ENCODE results near the gene ACTG1. TPM values are rescaled to one million over a fixed set of nuclear protein-coding genes. Genes with fewer than 3 reads are reported as not detected.
"Not testable (repeated sequence)": the region's sequence is repeated elsewhere in the genome, so short reads cannot be mapped to it uniquely, and the experiment has no call there.

The ACTG1 gene
- total RNA-seq, 1 donor from 2014 or later: 4,184 TPM

- DNase-seq (ENCODE audit: low spot score): no peak
- Mint-ChIP-seq H3K27me3 (ENCODE audit: unreplicated experiment) (peaks cover 7% of the 10 kb centered on the region), H3K27ac (ENCODE audit: unreplicated experiment) (no peak overlapping the region), H3K4me1 (ENCODE audit: unreplicated experiment) (no peaks in the 10 kb centered on the region), H3K4me3 (ENCODE audit: unreplicated experiment) (no peak overlapping the region), H3K9me3 (ENCODE audit: unreplicated experiment) (no peaks in the 10 kb centered on the region), H3K36me3 (ENCODE audit: low read depth, unreplicated experiment) (no peaks in the 10 kb centered on the region)
- TF ChIP-seq CTCF (IDR thresholded peaks at IDR 0.05; ENCODE audit: unreplicated experiment): no peak
Measured at GRCh38 chr17:81532490-81533287, 20.1 kb upstream of the ACTG1 start.

GRCh38 chr17:81531998-81532404 lies 19.4 kb upstream of the ACTG1 start:
- not testable (repeated sequence) for DNase-seq (ENCODE audit: low spot score); H3K36me3 Mint-ChIP-seq (ENCODE audit: low read depth, unreplicated experiment); H3K27ac Mint-ChIP-seq (ENCODE audit: unreplicated experiment); H3K27me3 Mint-ChIP-seq (ENCODE audit: unreplicated experiment); H3K4me1 Mint-ChIP-seq (ENCODE audit: unreplicated experiment); H3K4me3 Mint-ChIP-seq (ENCODE audit: unreplicated experiment); H3K9me3 Mint-ChIP-seq (ENCODE audit: unreplicated experiment)

DNA sequence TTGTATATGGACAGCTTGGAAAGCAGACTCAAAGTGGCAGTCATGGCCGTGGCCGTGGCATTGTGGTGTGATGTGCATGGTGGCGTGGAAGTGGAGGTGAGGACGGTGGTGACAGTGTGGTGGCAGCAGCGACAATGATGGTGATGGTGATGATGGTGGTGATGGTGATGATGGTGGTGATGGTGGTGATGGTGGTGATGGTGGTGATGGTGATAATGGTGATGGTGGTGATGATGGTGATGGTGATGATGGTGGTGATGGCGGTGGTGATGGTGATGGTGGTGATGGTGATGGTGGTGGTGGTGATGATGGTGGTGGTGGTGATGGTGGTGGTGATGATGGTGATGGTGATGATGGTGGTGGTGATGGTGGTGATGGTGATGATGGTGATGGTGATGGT lies 18.4 kb upstream of the ACTG1 start:
- H3K36me3 Mint-ChIP-seq (ENCODE audit: low read depth, unreplicated experiment); H3K9me3 Mint-ChIP-seq (ENCODE audit: unreplicated experiment); H3K4me3 Mint-ChIP-seq (ENCODE audit: unreplicated experiment); H3K27me3 Mint-ChIP-seq (ENCODE audit: unreplicated experiment); DNase-seq (ENCODE audit: low spot score); H3K27ac Mint-ChIP-seq (ENCODE audit: unreplicated experiment); H3K4me1 Mint-ChIP-seq (ENCODE audit: unreplicated experiment): not testable (repeated sequence)

GRCh38 chr17:81529437-81529803 lies 16.8 kb upstream of the ACTG1 start:
- no peaks in the 10 kb centered on the region for H3K9me3 Mint-ChIP-seq (ENCODE audit: unreplicated experiment)
- no peaks in the 10 kb centered on the region for H3K36me3 Mint-ChIP-seq (ENCODE audit: low read depth, unreplicated experiment)
- H3K4me3 Mint-ChIP-seq (ENCODE audit: unreplicated experiment): no peak overlapping the region
- no peak for TF ChIP-seq CTCF (IDR thresholded peaks at IDR 0.05; ENCODE audit: unreplicated experiment)
- peaks cover 1% of the 10 kb centered on the region for H3K27me3 Mint-ChIP-seq (ENCODE audit: unreplicated experiment)
- no peaks in the 10 kb centered on the region for H3K4me1 Mint-ChIP-seq (ENCODE audit: unreplicated experiment)
- DNase-seq (ENCODE audit: low spot score): no peak
- no peak overlapping the region for H3K27ac Mint-ChIP-seq (ENCODE audit: unreplicated experiment)

GRCh38 chr17:81528651-81529436 lies 16.2 kb upstream of the ACTG1 start:
- DNase-seq (ENCODE audit: low spot score): no peak
- Mint-ChIP-seq H3K36me3 (ENCODE audit: low read depth, unreplicated experiment) (no peaks in the 10 kb centered on the region), H3K4me1 (ENCODE audit: unreplicated experiment) (no peaks in the 10 kb centered on the region), H3K9me3 (ENCODE audit: unreplicated experiment) (no peaks in the 10 kb centered on the region), H3K27me3 (ENCODE audit: unreplicated experiment) (peaks cover 1% of the 10 kb centered on the region), H3K27ac (ENCODE audit: unreplicated experiment) (no peak overlapping the region), H3K4me3 (ENCODE audit: unreplicated experiment) (no peak overlapping the region)
- TF ChIP-seq CTCF (IDR thresholded peaks at IDR 0.05; ENCODE audit: unreplicated experiment): no peak

DNA sequence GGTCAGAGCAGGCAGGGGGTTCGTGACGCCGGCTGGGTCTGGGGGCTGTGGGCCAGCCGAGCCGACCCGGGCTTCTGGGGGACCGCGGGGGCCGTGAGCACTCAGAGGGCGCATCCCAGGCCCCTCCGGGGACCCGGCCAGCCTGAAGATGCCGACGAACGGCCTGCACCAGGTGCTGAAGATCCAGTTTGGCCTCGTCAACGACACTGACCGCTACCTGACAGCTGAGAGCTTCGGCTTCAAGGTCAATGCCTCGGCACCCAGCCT lies 15.7 kb upstream of the ACTG1 start:
- H3K36me3 Mint-ChIP-seq (ENCODE audit: low read depth, unreplicated experiment): no peaks in the 10 kb centered on the region
- no peak overlapping the region for H3K27ac Mint-ChIP-seq (ENCODE audit: unreplicated experiment)
- no peak for TF ChIP-seq CTCF (IDR thresholded peaks at IDR 0.05; ENCODE audit: unreplicated experiment)
- H3K27me3 Mint-ChIP-seq (ENCODE audit: unreplicated experiment): peaks cover 1% of the 10 kb centered on the region
- H3K4me3 Mint-ChIP-seq (ENCODE audit: unreplicated experiment): no peak overlapping the region
- DNase-seq (ENCODE audit: low spot score): no peak
- H3K9me3 Mint-ChIP-seq (ENCODE audit: unreplicated experiment): no peaks in the 10 kb centered on the region
- no peaks in the 10 kb centered on the region for H3K4me1 Mint-ChIP-seq (ENCODE audit: unreplicated experiment)
